ENCODE measurements around the gene SCMH1.
"Not testable (repeated sequence)": the region's sequence is repeated elsewhere in the genome, so short reads cannot be mapped to it uniquely, and the experiment has no call there.

SCMH1 gene

DNA sequence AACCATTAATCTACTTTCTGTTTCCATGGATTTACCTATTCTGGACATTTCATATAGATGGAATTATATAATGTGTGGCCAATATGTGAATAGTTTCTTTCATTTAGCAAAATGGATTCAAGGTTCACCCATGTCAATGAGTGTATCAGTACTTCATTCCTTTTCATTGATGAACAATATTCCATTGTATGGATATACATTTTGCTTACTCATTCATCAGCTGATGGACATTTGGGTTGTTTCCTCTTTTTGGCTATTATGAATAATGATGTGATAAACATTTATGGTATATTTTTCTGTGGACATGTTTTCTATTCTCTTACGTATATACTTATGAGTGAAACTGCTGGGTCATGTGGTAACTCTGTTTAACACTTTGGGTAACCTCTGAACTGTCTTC lies 97.8 kb downstream of the SCMH1 start:
- no peak for DNase-seq

DNA sequence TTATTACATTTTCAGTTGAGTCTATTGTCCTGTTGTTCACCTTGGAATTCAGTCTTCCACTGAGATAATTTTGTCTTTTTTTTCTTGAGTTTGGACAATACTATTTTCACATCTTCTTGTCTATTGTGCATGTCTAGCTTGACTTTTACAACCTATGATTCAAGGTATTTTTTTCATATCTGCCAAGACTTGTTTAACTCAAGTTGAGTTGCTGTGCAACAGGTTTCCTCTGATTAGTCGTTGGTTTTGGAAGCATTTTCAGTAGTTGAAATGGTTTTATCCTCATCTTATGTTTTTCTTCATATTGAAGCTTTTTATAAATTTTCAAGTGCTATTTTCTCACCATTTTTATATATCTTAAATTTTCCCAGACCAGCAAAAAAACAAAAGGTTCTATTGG lies 103.6 kb downstream of the SCMH1 start:
- no peak for DNase-seq

DNA sequence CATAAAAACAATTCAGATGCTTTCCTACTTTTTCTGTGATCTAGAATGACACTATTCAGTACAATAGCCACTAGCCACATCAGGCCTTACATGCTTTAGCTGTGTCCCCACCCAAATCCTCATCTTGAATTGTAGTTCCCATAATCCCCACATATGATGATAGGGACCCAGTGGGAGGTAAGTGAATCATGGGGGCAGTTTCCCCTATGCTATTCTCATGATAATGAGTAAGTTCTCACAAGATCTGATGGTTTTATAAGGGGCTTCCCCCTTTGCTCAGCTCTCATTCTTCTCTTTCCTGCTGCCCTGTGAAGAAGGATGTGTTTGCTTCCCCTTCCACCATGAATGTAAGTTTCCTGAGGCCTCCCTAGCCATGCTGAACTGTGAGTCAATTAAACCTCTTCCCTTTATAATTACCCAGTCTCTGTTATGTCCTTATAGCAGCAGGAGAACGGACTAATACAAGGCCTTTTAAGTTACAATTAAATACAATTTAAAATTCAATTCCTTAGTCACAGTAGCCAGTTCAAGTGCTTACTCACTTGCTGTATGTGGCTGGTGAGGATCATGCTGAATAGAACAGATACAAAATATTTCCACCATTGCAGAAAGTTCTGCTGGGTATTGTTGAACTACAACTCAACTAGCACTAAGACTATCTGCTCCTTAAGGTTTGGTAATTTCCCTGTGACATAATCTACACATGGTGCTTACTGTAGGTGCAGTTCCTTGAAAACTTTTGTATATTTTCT lies 106.7 kb downstream of the SCMH1 start:
- DNase-seq = no peak

DNA sequence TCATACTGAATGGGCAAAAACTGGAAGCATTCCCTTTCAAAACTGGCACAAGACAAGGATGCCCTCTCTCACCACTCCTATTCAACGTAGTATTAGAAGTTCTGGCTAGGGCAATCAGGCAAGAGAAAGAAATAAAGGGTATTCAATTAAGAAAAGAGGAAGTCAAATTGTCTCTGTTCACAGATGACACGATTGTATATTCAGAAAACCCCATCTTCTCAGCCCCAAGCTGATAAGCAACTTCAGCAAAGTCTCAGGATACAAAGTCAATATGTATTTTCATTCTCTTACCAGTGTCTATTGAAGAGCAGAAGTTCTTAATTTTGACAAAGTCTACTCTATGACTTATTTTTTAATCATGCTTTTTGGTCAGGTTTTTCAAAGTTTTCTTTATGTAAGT lies 107.8 kb downstream of the SCMH1 start:
- DNase-seq = not testable (repeated sequence)

DNA sequence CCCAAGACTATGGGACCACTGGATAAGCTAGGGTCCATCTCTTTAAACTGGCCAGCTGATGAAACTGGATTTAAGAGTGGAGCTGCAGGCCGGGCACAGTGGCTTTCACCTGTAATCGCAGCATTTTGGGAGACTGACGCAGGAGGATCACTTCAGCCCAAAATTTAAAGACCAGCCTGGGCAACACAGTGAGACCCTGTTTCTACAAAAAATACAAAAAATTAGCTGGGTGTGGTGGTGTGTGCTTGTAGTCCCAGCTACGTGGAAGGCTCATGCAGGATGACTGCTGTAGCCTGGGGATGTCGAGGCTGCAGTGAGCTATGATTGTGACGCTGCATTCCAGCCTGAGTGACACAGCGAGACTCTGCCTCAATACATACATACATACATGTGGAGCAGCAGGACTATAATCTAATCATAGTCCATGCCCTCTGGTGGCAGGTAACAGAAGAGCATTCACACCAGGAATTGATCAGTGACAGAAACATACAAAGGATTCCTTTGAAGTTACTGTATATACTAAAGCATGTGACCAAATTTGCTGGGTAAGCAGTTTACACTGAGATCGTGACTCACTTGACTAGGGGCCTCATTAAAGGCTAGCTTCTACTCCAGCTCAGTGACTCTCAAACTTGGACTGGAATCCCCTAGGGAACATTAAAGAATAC lies 119.1 kb downstream of the SCMH1 start:
- peak; percentile 4 to 14 for DNase-seq

DNA sequence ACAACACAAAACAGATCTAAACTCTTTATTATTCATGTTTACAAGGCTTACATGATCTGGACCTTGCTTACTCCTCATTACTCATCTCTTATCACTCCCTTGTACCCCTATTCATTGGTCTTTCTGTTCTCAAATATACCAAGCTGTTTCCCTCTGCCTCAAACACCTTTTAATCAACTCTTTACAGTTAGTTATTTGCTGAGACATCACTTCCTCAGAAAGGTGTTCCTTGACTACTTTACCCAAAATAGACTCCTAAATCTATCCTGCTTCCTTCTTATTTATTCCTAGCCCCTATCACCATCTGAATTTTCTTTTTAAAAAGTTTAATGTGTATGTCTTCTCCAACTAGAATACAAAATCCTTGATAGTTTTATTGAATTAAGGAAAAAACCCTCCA lies 120.0 kb downstream of the SCMH1 start:
- DNase-seq = no peak

DNA sequence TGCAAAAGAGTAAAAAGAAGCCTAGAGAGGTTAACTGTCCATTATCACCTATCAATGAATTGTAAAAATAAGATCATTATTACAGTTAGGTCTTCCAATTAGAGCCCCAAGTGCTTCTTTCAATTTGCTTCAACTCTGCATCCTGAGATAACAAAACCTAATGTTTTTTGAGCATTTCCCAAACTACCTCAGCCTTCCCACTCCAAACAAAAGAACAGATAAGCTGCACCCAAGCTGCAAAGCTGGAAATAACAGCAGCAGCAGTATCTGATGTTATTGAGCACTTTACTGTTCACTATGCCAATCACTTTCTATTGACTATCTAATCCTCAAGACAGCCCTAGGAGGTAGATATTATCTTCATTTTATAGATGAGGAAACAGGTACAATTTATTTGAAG lies 123.5 kb downstream of the SCMH1 start:
- DNase-seq = no peak

DNA sequence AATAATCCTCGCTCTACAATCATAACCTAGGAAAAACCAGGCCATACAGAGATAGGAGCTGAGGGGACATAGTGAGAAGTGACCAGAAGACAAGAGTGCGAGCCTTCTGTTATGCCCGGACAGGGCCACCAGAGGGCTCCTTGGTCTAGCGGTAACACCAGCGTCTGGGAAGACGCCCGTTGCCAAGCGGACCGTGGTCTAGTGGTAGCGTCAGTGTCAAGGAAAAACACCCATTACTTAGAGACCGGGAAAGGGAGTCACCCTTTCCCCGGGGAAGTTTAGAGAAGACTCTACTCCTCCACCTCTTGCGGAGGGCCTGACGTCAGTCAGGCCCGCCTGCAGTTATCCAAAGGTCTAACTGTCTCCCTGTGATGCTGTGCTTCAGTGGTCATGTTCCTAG lies 124.9 kb downstream of the SCMH1 start:
- DNase-seq = not testable (repeated sequence)

DNA sequence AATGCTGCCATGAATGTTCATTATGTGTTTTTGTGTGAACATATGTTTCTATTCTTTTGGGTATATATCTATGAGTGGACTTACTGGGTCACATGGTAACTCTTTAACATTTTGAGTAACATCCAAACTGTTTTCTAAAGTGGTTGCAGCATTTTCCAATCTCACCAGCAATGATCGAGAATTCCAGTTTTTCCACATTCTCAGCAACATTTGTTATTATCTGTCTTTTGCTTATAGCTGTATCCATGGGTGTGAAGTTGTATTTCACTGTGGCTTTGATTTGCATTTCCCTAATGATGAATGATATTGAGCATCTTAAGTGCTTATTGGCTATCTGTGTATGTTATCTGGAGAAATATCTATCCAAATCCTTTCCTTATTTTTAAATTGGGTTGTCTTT lies 131.4 kb downstream of the SCMH1 start:
- no peak for DNase-seq

DNA sequence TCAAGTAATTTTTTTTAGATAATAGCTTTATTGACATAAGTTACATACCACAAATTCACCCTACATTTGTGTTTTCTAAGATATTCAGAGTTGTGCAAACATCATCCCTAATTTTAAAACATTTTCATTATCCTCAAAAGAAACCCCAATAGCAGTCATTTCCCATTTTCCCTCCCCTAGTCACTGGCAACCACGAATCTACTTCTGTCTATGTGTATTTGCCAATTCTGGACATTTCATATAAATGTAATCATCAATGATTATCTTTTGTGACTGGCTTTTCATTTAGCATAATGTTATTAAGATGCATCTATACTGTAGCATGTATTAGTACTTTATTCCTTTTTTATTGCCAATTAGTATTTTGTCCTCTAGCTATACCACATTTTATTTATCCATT lies 131.8 kb downstream of the SCMH1 start:
- no peak for DNase-seq

DNA sequence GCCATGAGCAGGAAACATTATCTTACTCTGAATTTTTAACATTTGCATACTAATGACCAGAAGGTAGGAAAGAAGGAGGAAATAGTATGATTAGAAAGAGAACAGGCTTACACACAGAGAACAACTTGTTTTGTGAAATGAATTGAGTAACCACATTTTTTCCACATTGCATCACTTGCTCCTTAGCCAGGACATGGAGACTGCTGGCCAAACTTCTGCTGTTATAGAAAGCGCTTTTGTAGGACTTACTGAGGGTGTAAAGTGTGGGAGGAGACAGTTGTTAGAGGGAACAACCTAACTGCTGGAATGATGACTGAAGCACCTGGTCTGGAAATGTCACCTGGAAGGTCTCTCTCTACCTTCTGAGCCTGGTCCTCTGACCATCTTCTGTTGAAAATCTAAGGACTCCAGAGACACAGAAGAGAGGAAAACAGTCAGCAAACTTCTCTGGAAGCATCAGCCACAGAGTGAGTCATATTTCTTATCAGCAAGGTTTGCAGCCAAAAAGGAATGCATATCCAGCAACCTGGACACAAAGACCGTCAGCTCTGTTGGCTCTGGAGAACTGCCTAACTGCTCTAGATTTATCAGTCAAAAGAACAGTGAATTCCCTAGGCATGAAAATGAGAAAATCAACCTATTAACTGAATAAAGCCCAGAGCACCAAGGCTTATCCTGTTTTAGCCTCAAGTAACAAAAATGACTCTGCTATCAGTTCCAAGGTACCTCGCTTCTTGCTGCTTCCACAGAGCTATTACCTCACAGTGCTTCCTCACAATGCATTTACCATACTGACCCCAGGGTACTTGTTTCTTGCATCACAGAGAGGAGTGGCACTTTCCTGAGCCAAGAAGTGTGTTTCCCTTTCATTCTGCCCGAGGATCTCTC lies 132.6 kb downstream of the SCMH1 start:
- DNase-seq = no peak

DNA sequence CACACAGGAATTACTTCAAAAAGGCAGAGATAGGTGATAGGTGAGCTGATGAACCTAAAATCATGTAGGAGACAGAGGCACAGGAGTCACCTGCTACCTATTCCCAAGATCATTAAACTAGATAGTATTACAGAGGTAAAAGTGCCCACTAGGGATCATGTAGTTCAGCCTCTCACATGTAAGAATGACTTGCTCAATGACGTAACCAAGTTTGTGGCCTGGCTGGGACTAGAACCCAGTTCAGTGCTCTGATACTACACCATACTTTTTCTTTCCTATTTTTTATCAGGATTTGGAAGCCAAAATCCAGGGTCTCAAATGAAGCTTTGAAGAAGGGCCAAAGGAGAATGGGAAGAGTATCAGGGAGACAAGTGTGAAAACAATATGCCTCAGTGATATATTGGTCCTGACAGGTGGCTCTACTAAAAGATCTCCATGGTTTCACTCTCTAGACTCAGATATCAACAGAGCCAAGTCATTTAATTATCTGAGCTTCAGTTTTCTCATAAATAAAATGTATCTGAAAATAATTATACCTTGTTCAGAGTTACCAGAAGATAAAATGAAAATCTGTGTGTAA lies 133.3 kb downstream of the SCMH1 start:
- DNase-seq = no peak

DNA sequence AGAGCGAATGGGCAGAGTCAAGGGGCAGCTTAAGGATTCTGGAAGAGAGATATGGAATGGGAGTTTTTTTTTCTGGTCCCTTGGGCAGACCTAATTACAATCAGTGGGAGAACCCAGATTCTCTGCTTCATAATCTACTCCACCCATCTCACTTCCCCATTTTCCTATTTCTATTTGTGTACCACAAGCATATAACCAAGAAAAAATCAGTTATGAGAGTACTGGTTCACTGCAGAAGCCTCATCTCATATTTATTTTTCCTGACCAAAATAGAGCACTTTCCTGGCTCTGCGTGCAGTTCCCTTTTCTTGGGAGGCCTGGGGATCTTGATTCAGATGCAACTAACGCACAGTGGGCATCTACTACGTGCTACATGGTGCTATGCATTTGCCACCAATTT lies 138.3 kb downstream of the SCMH1 start:
- DNase-seq = no peak

DNA sequence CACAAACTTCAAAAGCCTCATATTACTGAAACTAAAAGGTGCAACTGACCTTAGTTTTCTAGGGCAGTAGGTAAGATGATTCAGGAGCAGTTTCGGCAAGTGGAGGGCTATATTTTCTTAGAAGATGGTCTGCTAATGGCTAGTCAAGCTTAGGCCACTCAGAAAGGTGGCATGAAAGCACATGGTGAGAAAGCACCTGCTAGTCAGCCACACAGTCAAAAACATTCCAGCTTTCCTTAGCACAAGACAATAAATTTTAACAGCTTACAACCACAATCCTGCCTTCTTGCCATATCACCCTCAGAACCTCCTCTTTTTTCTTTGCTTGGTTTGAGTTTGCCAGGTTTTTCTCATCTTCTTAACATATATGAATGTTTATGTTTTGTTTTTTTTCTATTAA lies 139.5 kb downstream of the SCMH1 start:
- DNase-seq = no peak

DNA sequence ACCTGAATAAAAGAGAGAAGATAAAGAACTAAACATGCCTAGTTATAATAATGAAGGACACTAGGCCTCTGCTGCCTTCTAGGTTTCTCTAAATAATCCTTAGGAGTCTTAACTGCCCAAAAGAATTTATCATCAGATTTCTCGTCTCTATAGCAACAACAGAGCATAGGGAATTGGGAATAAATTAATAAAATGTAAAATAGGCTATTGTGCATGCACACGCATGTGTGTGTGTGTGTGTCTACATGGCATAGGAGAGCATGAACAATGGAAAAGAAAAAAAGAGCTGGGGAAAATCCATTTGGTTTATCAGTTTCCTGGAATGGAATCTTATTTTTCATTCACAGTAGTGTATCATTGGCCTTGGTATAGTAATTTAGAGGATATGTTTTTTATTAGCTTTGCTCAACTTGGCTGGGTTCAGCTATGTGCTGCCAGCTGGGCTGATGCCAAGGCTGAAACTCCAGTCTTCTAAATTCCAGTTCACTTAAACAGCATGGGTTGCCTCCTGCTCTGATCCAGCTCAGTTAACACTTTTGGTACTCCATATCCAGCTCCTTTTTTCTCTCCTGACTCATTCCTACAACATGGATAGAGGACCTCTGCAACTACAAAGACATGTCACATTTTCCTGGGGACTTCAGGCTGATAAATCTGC lies 140.0 kb downstream of the SCMH1 start:
- no peak for DNase-seq

DNA sequence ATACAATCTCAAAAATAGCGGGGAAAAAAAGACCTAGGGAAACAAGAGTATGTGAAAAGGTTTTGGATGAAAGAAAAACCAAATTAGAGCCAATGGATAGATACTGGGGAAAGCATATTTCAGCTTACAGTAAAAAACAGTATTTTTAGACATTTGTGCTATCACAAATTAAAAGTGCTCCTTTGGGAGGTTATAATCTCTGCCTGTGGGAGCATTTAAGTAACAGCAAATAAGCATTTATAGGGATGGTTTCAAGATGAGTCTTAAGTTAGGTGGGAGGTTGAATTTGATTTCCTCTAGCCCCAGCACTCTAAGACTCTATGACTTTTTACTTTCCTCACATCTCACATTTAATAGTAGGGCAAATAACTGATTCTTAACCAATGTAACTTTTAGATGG lies 141.0 kb downstream of the SCMH1 start:
- no peak for DNase-seq

DNA sequence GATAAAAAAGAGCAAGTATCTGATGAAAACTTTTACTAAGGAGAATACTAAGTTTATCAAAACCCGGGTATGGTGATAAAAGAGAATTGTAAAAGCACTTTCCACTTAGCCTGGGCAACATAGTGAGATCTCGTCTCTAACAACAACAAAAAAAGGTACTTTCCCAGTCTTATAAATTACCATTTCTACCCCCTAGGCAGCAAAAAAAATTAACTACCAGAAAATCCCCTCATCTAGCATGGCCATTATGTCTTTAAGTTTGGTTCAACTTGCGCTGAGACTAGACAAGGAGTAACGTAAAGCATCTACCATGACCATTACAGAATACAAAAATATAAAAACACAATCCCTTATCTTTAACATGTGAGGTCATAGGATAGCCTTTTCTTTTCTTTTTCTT lies 141.9 kb downstream of the SCMH1 start:
- DNase-seq = no peak

DNA sequence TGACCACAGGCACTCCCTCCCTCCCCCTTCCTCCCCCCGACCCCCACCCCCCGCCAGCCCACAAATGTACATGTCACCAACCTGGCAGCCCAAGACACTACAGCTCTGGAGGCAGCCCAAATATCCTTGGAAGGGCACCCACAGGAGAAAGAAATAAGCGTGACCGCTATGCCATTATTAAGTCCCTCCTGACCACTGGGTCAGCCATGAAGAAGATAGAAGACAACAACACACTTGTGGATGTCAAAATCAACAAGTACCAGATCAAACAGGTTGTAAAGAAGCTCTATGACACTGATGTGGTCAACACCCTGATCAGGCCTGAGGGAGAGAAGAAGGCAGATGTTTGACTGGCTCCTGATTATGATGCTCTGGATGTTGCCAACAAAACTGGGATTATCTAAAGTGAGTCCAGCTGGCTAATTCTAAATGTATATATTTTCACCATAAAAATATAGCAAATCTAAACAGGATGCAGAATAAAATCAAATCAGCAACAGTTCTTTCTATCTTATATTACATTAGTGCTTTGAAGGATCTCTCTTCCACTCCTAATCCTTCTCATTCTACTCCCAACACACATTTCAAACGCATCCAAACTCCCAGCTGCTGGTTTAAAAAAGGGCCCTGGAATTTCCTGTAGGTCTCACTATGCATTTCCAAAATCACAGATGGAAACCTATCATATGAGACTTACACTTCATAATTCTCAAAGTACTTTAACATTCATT lies 143.2 kb downstream of the SCMH1 start:
- no peak for DNase-seq

DNA sequence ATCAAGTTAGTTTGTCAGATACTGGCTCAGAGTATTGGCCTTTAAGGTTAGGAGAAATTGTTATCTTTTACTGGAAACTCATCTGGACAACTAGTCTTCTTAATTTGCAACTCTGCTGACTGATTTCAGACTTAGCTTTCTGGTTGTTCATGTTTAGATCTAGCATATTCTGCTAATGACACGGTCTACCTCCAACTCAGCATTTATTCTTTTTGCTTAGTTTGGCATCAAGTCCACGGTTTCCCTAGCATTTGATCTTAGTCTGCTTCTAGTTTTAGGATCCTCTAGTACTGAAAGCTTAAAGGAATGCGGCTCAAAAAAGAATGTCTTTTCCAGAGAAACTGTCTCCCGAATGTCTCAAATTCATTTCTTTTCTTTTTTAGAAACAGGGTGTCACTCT lies 145.0 kb downstream of the SCMH1 start:
- DNase-seq = no peak

DNA sequence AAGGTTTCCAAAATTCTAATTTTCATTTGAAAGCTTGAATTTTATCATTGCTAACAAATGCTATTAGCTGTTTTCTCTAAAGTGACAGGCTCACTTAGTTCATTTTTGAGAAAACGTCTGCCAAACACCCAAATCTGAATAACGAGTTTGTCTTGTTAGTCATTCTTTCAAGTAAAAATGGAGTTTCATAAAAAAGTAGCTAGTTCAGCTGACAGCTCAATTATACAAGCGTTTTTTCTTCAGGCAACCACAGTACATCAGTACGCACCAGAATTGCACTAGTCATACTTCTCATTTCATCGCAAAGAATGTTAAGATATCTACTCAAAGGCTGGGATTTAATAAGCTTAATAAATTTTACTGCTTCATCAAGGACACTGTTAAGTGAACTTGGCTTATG lies 148.3 kb downstream of the SCMH1 start:
- no peak for DNase-seq

DNA sequence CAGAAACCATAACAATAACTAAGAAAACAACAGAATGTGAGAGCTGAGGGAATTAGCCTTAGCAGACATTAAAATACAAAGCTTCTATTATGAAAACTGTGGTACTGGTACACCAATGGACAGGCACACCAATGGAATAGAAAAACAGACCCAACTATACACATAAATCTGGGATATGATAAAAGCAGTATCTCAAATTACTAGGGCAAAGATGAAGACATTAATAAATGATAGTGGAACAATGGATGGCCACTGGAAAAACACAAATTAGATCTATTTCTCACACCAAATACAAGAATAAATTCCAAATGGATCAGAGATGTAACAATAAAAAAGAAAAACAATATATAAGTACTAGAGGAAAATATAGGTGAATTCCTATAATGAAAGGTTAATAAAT lies 155.2 kb downstream of the SCMH1 start:
- DNase-seq = no peak

DNA sequence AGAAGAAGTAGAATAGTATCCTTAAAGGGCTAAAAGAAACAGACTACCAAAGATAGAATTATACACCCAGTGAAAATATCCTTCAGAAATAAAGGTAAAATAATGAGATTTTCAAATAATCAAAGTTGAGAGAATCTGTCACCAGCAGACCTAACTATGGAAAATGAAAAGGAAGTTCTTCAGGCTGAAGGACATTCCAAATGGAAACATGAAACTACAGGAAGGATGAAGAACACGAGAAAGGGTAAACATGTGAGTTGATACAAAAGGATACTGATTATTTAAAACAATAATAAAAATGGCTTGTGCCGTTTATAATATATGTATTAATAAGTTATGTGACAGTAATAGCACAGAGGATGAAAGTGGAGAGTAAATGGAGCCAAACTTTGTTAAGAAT lies 163.5 kb downstream of the SCMH1 start:
- DNase-seq = no peak

Measured in SHP77 (cell line).